GM21825 (cell line): ENCODE data around the gene NR2F1.
A peak's percentile ranks its signal among the peaks of the same experiment; 100 is the strongest.
"Not testable (repeated sequence)": the region's sequence is repeated elsewhere in the genome, so short reads cannot be mapped to it uniquely, and the experiment has no call there.

Source experiments
- ATAC-seq: cut with Tn5 transposase; IDR thresholded peaks from one replicate; pipeline ENCODE4 v1.9.1; 2021; ENCODE audit warnings: mild to moderate bottlenecking, moderate library complexity; ENCODE audit not compliant: unreplicated experiment

The NR2F1 gene

DNA sequence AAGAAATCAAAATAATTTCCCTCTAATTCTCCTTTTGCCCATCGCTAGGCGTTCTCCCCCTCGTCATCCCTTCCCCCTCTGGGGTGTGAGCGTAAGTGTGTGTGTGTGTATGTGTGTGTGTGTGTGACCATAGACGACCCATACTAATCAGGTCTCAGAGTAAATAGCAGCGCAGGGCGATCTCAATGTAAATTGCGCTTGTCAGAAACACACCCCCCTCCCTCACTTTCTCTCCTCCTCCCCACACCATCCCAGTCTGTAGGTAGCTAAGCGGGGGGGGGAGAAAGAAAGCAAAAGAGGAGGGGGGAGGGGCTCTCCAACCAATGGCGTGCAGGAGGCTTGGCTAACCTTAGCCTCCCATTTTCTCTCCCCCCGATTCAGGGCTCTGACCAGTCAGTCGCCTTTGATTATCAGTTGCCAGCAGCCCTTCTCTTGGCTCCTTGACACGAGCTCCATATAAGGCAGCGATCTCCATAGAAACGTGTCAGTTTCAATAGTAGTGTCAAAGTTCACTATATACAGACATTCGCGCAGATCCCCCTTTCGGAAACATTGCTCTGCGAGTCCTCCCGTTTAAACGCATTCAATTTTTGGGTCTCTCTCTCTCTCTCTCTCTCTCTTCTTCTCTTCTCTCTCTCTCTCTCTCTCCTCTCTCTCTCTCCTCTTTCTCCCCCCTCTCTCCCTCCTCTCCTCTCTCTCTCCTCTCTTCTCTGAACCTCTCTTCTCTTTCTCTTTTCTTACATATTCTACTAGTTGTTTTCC is at the start of gene NR2F1:
Gene NR2F1 (plus strand): TSS at position 546 of the 762 bp plus-strand sequence. CDS start 1,802 bp downstream, outside the sequence.
- ATAC-seq = no peak

DNA sequence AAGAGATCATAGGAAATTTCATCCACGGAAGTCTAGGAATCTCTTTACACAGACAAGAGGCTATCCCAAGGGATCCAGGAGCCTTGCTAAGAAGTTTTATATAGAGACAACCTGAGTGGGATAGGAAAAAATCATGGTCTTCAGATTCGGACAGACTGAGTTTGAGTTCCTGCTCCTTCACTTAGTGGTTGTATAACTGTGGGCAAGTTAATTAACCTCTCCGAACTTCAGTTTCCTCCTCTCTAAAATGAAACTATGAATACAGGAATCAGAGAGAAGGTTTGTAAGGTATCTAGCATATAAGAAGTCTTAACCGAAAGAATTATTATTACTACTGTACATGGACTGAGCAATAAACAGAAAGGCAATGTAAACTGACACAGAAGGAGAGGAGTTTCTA is 37.1 kb upstream of the NR2F1 start:
- no peak for ATAC-seq

GRCh38 chr5:93549594-93549993 is 33.4 kb upstream of the NR2F1 start:
- ATAC-seq = not testable (repeated sequence)

DNA sequence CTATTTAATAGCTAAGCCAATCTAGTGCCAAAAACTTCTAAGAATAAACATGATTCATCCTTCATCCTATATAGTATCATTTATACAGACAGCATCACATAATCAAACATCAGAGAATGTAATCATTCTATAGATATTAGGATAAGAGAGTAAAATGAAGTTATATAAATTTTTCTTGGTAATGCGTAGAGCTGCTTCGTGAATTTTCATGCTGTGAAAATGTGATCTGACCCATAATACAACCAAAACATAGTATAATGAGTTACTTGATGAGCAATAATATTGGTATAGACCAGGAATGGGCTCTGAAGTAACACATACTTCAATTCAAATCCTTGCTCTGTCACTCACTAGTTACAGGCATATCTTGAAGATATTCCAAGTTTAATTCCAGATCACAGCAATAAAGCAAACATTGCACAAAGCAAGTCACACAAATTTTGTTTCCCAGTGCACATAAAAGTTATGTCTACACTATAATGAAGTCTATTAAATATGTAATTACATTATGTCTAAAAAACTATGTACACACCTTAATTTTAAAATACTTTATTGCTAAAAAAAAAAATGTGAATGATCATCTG is 25.9 kb upstream of the NR2F1 start:
- ATAC-seq = no peak

DNA sequence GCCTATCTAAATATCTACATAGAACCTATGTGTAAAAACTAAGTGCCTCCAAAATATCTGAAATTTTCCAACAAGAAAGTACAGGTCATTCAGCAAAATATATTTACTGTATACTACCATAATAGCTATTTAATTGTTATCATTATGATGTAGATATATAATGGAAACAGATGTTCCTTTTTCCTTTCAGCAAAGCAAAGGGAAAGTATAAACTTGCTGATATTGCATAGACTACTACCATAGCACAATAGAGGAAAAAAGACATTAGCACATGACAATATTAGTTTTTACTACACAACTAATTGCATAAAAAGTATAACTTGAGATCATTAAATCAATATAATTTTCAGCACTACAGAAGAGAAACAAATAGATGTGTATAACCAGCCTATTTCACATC is 16.9 kb upstream of the NR2F1 start:
- ATAC-seq = no peak

- no peak for ATAC-seq
These were observed 15.6 kb upstream of the NR2F1 start for GRCh38 chr5:93567424-93567823.

- ATAC-seq = no peak
These were observed 13.5 kb upstream of the NR2F1 start for GRCh38 chr5:93569300-93570160.

- peak; percentile 53 for ATAC-seq
These were observed 12.5 kb upstream of the NR2F1 start for GRCh38 chr5:93570294-93571113.

GRCh38 chr5:93571114-93571949 is 11.7 kb upstream of the NR2F1 start:
- peak; percentile 9 for ATAC-seq

- no peak for ATAC-seq
These were observed 10.9 kb upstream of the NR2F1 start for GRCh38 chr5:93572101-93572607.

- no peak for ATAC-seq
These were observed 10.2 kb upstream of the NR2F1 start for GRCh38 chr5:93572608-93573353.

- no peak for ATAC-seq
These were observed 9.4 kb upstream of the NR2F1 start for GRCh38 chr5:93573354-93574351.

- ATAC-seq = no peak
These were observed 8.3 kb upstream of the NR2F1 start for GRCh38 chr5:93574491-93575305.

DNA sequence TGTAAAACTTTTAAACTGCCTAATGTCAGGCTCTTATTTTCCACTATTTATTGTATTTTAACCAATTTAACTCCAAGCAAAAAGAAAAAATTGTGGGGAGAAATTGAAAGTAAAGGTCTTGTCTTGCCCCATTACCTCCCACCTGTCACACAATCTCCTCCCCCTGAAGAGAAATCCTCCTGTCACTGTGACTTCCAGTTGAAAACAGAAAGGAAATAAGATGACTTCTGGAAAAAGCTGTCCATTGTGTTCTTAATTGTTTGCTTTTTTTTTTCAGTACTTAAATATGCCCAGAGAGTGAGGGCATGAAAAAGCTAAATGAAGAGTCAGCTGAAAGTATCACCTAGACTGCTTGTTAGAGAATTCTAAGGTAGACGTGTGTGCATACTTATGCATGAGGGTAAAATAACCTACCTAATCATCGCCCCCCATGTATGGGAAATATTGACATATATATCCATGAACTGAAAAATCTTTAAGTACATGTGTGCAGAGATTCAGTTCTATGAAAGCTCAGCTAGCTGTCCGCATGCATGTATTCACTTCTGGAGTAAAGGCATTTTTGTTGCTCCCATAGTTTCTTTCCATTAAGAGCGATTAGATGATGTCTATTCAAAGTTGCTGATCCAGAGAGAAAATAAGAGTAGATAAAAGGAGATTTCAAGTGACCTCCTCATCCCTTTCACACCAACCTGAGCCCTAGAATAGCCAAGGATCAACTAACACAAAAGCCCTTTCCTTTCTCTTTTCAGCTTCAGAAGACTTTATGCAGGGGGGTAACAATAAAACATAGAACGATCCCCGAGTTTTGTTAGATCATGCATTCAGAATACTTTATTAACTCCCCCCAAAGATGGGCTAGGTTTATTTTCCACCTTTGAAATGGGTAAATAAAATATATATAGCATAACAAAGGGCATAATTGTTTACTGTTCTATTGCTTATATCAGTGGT is 7.3 kb upstream of the NR2F1 start:
- no peak for ATAC-seq

DNA sequence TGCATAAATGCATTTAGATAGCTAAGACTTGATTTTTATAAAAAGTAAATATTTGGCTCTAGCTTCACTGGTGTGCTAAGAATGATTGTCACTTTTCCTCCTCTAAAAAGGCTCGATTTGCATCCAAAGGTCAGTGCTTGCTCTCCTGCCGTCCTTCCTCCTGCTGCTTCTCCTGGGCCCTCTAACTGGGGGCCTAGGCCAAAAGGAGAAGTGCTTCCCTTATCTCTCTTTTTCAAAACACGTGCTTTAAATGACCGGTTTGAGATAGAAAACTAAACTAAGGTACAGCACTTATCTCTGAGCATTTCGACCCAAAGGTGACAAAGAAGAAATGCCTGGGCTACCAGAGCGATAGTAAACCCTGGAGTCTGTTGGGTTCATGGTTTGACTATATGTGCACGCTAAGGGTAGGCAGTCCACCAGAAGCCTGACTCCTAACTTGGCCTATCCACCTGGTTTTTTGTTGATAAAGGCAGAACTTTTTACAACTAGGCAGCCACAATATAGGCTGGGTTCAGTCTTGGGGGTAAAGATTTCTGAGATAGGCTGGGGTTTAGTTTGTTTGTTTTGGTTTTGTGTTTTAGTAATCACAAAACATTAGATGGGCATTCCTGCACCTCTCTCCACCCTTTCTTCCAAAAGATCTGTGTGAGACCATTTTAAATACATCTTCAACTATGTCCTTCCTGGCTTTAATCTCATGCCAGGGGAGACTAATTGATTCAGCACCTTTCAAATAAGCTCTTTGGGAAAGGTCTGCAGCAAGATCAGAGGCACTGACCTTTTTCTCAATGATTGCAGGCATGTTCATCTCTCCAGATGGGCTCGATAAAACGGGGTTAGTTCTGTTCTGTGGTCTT is 5.8 kb upstream of the NR2F1 start:
- ATAC-seq = no peak
